Tibial artery (tissue), 4 donors: ENCODE data around the gene IKZF5.

ENCODE experiments used
- DNase-seq, 2 donors: peaks; one replicate each; pipeline ENCODE4 v3.0.0-alpha.2; 2019
- H3K27ac ChIP-seq, 2 donors: fragments of 200-600 bp; sonication (generic) in 1 of 2; 1 replicate in 1 of 2; 2 replicates in 1 of 2; pipeline ENCODE4 v1.5.1; 2018 to 2019; ENCODE audit warnings: mild to moderate bottlenecking in 1 of 2
- H3K27me3 ChIP-seq, 2 donors: fragments of 200-600 bp; sonication (generic) in 1 of 2; one replicate each; pipeline versions ENCODE4 v1.5.1 to v1.6.0; 2016 to 2019
- H3K36me3 ChIP-seq, 3 donors: fragments of 200-600 bp; sonication (generic) in 2 of 3; one replicate each; pipeline ENCODE4 v1.5.1; 2016 to 2019; ENCODE audit warnings: mild to moderate bottlenecking in 2 of 3
- H3K4me1 ChIP-seq, 4 donors: fragments of 200-600 bp; sonication (generic) in 2 of 4; 1 replicate in 3 of 4; 2 replicates in 1 of 4; pipeline ENCODE4 v1.5.1; 2016 to 2019
- H3K4me3 ChIP-seq, 2 donors: fragments of 200-600 bp; sonication (generic) in 1 of 2; 1 replicate in 1 of 2; 2 replicates in 1 of 2; pipeline ENCODE4 v1.5.1; 2018 to 2019; ENCODE audit warnings: mild to moderate bottlenecking in 2 of 2
- H3K9me3 ChIP-seq, 3 donors: fragments of 200-600 bp; sonication (generic) in 1 of 3; one replicate each; pipeline ENCODE4 v1.5.1; 2016 to 2019
- intact Hi-C: fragments of 100-400 bp; cut with DNase I; formaldehyde crosslinking; loops from one replicate; pipeline ENCODE4 v1.15.0; 2023; ENCODE audit warnings: low total_unique reads
- TF ChIP-seq, protein P1 (sequence below), 2 experiments: fragments of 200-600 bp in 1 of 2; fragments of 450-650 bp in 1 of 2; IDR thresholded peaks; one replicate each; pipeline ENCODE4 v1.5.1; 2017 to 2019; ENCODE audit warnings: antibody characterized with exemption in 2 of 2, mild to moderate bottlenecking in 1 of 2, moderate library complexity in 1 of 2

IKZF5 gene

DNA sequence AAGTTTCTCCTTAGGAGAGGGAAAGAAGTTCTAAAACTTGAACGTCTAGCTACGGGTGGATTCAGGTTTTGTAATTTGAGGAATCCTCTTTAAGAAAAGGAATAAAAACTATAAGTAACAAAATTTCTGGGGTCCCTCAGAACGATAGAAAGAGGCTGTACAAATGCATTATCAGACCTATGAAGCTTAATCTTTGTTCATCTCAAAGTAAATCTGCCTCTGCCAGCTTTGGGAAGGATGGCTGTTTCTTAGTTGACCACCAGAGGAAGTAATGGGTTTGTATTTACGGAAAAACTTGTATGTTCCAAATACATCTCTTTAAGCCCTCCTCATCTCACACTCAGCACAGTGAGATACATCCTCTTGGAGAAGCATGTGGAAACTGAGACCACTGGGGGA, 27.5 kb downstream of the IKZF5 start:
- Histone ChIP-seq H3K4me1 (peaks cover 0 to 13% (median 6%) of the 10 kb centered on the region in 4 donors), H3K4me3 (peak overlapping the region; percentile 64 to 88), H3K27ac (peak overlapping the region; percentile 81 to 90), H3K9me3 (no peaks in the 10 kb centered on the region), H3K36me3 (peaks cover 0 to 7% (median 0%) of the 10 kb centered on the region in 3 donors), H3K27me3 (no peaks in the 10 kb centered on the region)
- TF ChIP-seq, protein P1, sequence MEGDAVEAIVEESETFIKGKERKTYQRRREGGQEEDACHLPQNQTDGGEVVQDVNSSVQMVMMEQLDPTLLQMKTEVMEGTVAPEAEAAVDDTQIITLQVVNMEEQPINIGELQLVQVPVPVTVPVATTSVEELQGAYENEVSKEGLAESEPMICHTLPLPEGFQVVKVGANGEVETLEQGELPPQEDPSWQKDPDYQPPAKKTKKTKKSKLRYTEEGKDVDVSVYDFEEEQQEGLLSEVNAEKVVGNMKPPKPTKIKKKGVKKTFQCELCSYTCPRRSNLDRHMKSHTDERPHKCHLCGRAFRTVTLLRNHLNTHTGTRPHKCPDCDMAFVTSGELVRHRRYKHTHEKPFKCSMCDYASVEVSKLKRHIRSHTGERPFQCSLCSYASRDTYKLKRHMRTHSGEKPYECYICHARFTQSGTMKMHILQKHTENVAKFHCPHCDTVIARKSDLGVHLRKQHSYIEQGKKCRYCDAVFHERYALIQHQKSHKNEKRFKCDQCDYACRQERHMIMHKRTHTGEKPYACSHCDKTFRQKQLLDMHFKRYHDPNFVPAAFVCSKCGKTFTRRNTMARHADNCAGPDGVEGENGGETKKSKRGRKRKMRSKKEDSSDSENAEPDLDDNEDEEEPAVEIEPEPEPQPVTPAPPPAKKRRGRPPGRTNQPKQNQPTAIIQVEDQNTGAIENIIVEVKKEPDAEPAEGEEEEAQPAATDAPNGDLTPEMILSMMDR (IDR thresholded peaks at IDR 0.05): peak; percentile 32 to 45
- intact Hi-C loops: no loop called here
- no peak for DNase-seq

- DNase-seq: peak; percentile 85 to 93
- H3K9me3 ChIP-seq: no peaks in the 10 kb centered on the region
- no peaks in the 10 kb centered on the region for H3K27me3 ChIP-seq
- peak within 1 kb of the TSS; percentile 81 to 90 for H3K27ac ChIP-seq
- peaks cover 0 to 13% (median 6%) of the 10 kb centered on the region in 4 donors for H3K4me1 ChIP-seq
- peak within 1 kb of the TSS; percentile 64 to 88 for H3K4me3 ChIP-seq
- TF ChIP-seq, protein P1 (IDR thresholded peaks at IDR 0.05): peak; percentile 96 to 99
- peaks cover 0 to 7% (median 0%) of the 10 kb centered on the region in 3 donors for H3K36me3 ChIP-seq
- intact Hi-C loops: loop anchor here (1.0 kb wide), 1 partner anchor 28 kb away; the partner anchor contains the start of gene IKZF5
Observed at GRCh38 chr10:122980209-122981065, 28.2 kb downstream of the IKZF5 start, which contains the start of gene PSTK. Gene PSTK (plus strand): TSS chr10:122980401. CDS start chr10:122980480, 79 bp downstream.

- no peak overlapping the region for H3K4me3 ChIP-seq
- no peak overlapping the region for H3K27ac ChIP-seq
- H3K4me1 ChIP-seq: peaks cover 0 to 3% (median 1%) of the 10 kb centered on the region in 4 donors
- no peaks in the 10 kb centered on the region for H3K9me3 ChIP-seq
- TF ChIP-seq, protein P1 (IDR thresholded peaks at IDR 0.05): no peak
- intact Hi-C loops: no loop called here
- no peaks in the 10 kb centered on the region for H3K36me3 ChIP-seq
- no peak for DNase-seq
- H3K27me3 ChIP-seq: no peaks in the 10 kb centered on the region
Observed at GRCh38 chr10:122974543-122975064, 34.0 kb downstream of the IKZF5 start.

DNA sequence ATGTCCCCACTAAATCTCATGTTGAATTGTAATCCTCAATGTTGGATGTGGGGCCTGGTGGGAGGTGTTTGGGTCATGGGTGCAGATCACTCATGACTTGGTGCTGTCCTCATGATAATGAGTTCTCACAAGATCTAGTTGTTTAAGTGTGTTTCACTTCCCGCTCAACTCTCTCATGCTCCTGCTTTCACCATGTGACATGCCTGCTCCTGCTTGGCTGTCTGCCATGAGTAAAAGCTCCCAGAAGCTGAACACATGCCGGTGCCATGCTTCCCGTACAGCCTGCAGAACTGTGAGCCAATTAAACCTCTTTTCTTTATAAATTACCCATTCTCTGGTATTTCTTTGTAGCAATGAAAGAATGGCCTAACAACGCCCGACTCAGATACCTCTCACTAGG, 34.6 kb downstream of the IKZF5 start:
- no peaks in the 10 kb centered on the region for H3K27me3 ChIP-seq
- H3K4me1 ChIP-seq: no peaks in the 10 kb centered on the region
- TF ChIP-seq, protein P1 (IDR thresholded peaks at IDR 0.05): no peak
- H3K4me3 ChIP-seq: no peak overlapping the region
- no peaks in the 10 kb centered on the region for H3K36me3 ChIP-seq
- peaks cover 0 to 2% (median 0%) of the 10 kb centered on the region in 3 donors for H3K9me3 ChIP-seq
- no peak for DNase-seq
- intact Hi-C loops: no loop called here
- no peak overlapping the region for H3K27ac ChIP-seq

DNA sequence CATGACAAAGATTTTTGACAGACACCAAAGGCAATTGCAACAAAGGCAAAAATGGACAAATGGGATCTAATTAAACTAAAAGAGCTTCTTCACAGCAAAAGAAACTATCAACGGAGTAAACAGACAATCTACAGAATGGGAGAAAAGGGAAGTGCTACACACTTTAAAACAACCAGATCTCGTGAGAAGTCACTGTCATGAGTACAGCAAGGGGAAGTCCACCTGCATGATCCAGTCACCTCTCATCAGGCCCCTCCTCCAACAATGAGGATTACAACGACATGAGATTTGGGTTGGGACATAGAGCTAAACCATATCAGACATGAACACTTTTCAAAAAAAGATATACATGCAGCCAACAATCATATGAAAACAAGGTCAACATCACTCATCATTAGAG, 39.9 kb downstream of the IKZF5 start:
- DNase-seq: no peak
- Histone ChIP-seq H3K9me3 (peaks cover 0 to 29% (median 22%) of the 10 kb centered on the region in 3 donors), H3K27me3 (no peaks in the 10 kb centered on the region), H3K4me3 (no peak overlapping the region), H3K4me1 (no peaks in the 10 kb centered on the region), H3K27ac (no peak overlapping the region), H3K36me3 (peaks cover 0 to 10% (median 6%) of the 10 kb centered on the region in 3 donors)
- intact Hi-C loops: no loop called here
- TF ChIP-seq, protein P1 (IDR thresholded peaks at IDR 0.05): no peak
